ENCODE results near the gene ARHGAP19.
"Not testable (repeated sequence)": the region's sequence is repeated elsewhere in the genome, so short reads cannot be mapped to it uniquely, and the experiment has no call there.

ARHGAP19 gene

GRCh38 chr10:97280783-97281182, 11.7 kb downstream of the ARHGAP19 start:
- DNase-seq (ENCODE audit: low read depth in 2 of 2): no peak

- no peak for DNase-seq (ENCODE audit: low read depth in 2 of 2)
Measured at GRCh38 chr10:97279121-97279815, 13.2 kb downstream of the ARHGAP19 start.

- DNase-seq (ENCODE audit: low read depth in 2 of 2): no peak
Measured at GRCh38 chr10:97278491-97278989, 13.9 kb downstream of the ARHGAP19 start.

GRCh38 chr10:97277551-97277950, 14.9 kb downstream of the ARHGAP19 start:
- no peak for DNase-seq (ENCODE audit: low read depth in 2 of 2)

- no peak for DNase-seq (ENCODE audit: low read depth in 2 of 2)
Measured at GRCh38 chr10:97274828-97275227, 17.6 kb downstream of the ARHGAP19 start.

- no peak for DNase-seq (ENCODE audit: low read depth in 2 of 2)
Measured at GRCh38 chr10:97273700-97274099, 18.7 kb downstream of the ARHGAP19 start.

- DNase-seq (ENCODE audit: low read depth in 2 of 2): no peak
Measured at GRCh38 chr10:97270523-97271154, 21.8 kb downstream of the ARHGAP19 start.

GRCh38 chr10:97267671-97268070, 24.8 kb downstream of the ARHGAP19 start:
- DNase-seq (ENCODE audit: low read depth in 2 of 2): no peak

- not testable (repeated sequence) for DNase-seq (ENCODE audit: low read depth in 2 of 2)
Measured at GRCh38 chr10:97265095-97265494, 27.3 kb downstream of the ARHGAP19 start.

GRCh38 chr10:97263971-97264370, 28.5 kb downstream of the ARHGAP19 start:
- no peak for DNase-seq (ENCODE audit: low read depth in 2 of 2)

GRCh38 chr10:97261656-97262055, 30.8 kb downstream of the ARHGAP19 start:
- no peak for DNase-seq (ENCODE audit: low read depth in 2 of 2)

GRCh38 chr10:97261183-97261582, 31.3 kb downstream of the ARHGAP19 start:
- no peak for DNase-seq (ENCODE audit: low read depth in 2 of 2)

GRCh38 chr10:97259119-97259518, 33.3 kb downstream of the ARHGAP19 start:
- DNase-seq (ENCODE audit: low read depth in 2 of 2): no peak

- no peak for DNase-seq (ENCODE audit: low read depth in 2 of 2)
Measured at GRCh38 chr10:97256356-97256755, 36.1 kb downstream of the ARHGAP19 start.

GRCh38 chr10:97255512-97256293, 36.7 kb downstream of the ARHGAP19 start:
- DNase-seq (ENCODE audit: low read depth in 2 of 2): no peak

- DNase-seq (ENCODE audit: low read depth in 2 of 2): no peak
Measured at GRCh38 chr10:97254694-97255093, 37.7 kb downstream of the ARHGAP19 start.

- no peak for DNase-seq (ENCODE audit: low read depth in 2 of 2)
Measured at GRCh38 chr10:97250952-97251351, 41.5 kb downstream of the ARHGAP19 start.

- DNase-seq (ENCODE audit: low read depth in 2 of 2): no peak
Measured at GRCh38 chr10:97243836-97244235, 48.6 kb downstream of the ARHGAP19 start.

GRCh38 chr10:97238855-97239254, 53.6 kb downstream of the ARHGAP19 start:
- DNase-seq (ENCODE audit: low read depth in 2 of 2): no peak

- DNase-seq (ENCODE audit: low read depth in 2 of 2): no peak
Measured at GRCh38 chr10:97235353-97235752, 57.1 kb downstream of the ARHGAP19 start.

GRCh38 chr10:97234400-97234799, 58.0 kb downstream of the ARHGAP19 start:
- DNase-seq (ENCODE audit: low read depth in 2 of 2): no peak

GRCh38 chr10:97230146-97230545, 62.3 kb downstream of the ARHGAP19 start:
- DNase-seq (ENCODE audit: low read depth in 2 of 2): no peak
